ENCODE results near the gene COBLL1. TPM values are rescaled to one million over a fixed set of nuclear protein-coding genes. Genes with fewer than 3 reads are reported as not detected.

COBLL1 gene
- total RNA-seq, 2 donors from 2014 or later = 20.7 to 23.9 TPM

DNA sequence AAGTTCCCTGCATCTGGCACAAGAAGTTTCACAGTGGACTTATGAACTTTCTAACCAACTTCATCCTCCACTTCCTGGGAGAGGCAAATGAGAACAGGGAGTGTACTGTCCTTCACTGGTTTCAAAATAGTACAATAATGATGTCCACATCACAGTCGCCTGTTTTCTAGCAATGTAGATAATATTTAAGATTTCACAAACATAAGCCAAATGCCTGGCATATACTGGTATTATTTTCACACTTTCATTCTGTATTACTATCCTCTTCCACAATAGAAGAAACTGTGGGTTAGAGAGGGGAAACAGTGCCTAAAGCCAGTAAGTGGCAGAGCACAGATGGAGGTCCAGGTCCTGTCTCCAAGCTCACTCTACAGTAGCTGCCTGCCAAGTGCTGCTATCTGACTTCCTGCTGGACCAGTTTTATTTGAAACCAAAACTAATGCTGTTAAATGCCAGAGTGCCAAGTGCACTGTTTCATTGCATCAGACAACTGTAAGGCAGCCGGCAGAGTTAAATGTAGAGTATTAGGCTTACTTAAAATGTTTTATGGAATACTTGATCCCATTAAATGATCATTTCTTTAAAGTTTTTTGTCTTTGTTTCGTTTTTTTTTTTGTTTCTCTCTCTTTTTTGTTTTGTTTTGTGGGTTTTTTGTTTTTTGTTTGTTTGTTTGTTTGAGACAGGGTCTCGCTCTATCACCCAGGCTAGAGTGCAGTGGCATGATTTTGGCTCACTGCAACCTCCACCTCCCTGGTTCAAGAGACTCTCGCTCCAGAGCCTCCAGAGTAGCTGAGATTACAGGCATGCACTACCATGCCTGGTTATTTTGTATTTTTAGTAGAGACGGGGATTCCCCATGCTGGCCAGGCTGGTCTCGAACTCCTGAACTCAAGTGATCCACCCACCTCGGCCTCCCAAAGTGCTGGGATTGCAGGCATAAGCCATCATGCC, 15.1 kb downstream of the COBLL1 start:
- intact Hi-C loops (cut with DNase I) = no loop called here
- Histone ChIP-seq H3K9me3 (no peaks in the 10 kb centered on the region), H3K27ac (peak overlapping the region; percentile 28), H3K27me3 (no peaks in the 10 kb centered on the region), H3K36me3 (no peaks in the 10 kb centered on the region), H3K4me3 (no peak overlapping the region), H3K4me1 (no peaks in the 10 kb centered on the region), H3K9ac (ENCODE audit: low read depth in 2 of 2, low read length in 2 of 2) (no peak overlapping the region)
- DNase-seq = peak; percentile 56
- TF ChIP-seq, protein P1, sequence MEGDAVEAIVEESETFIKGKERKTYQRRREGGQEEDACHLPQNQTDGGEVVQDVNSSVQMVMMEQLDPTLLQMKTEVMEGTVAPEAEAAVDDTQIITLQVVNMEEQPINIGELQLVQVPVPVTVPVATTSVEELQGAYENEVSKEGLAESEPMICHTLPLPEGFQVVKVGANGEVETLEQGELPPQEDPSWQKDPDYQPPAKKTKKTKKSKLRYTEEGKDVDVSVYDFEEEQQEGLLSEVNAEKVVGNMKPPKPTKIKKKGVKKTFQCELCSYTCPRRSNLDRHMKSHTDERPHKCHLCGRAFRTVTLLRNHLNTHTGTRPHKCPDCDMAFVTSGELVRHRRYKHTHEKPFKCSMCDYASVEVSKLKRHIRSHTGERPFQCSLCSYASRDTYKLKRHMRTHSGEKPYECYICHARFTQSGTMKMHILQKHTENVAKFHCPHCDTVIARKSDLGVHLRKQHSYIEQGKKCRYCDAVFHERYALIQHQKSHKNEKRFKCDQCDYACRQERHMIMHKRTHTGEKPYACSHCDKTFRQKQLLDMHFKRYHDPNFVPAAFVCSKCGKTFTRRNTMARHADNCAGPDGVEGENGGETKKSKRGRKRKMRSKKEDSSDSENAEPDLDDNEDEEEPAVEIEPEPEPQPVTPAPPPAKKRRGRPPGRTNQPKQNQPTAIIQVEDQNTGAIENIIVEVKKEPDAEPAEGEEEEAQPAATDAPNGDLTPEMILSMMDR (IDR thresholded peaks at IDR 0.05) = no peak

DNA sequence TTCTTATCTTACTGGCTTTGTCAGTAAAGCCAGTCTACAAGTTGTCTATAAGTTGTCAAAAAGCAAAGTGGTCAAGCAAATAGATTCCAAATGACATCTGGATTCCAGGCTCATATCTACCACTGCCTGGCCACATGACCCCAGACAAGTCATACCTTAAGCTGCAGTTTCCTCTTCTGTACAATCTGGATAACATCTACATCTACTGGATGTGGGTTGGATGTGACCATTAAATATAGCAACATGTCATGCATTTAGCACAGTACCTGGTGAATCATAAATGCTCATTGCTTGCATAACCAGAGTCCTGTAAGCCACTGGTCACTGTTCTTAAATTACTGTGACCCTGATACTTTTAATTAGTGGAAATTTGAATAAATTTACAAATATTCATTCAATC, 16.8 kb downstream of the COBLL1 start:
- intact Hi-C loops (cut with DNase I) = no loop called here
- Histone ChIP-seq H3K9me3 (no peaks in the 10 kb centered on the region), H3K27ac (no peak overlapping the region), H3K36me3 (no peaks in the 10 kb centered on the region), H3K4me1 (no peaks in the 10 kb centered on the region), H3K4me3 (no peak overlapping the region), H3K27me3 (no peaks in the 10 kb centered on the region), H3K9ac (ENCODE audit: low read depth in 2 of 2, low read length in 2 of 2) (no peak overlapping the region)
- no peak for DNase-seq
- TF ChIP-seq, protein P1 (IDR thresholded peaks at IDR 0.05) = no peak

DNA sequence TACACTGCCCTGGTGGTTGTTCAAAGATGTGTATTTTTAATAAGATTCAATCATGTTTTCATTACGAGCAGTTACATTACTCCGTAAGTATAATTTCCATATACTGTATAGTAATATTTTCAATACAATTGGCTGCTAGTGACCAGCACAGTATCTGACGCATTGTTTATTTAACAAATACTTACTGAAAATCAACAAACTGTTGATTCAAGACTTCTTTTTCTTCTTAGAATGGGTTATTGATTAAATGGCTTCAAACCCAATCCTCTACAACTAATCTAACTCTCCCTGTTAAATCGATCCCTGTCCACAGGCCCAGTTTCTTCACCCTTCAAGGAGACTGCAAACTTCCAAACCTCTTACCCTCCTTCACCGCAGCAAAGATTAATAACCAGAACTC, 18.5 kb downstream of the COBLL1 start:
- no peak for DNase-seq
- Histone ChIP-seq H3K9me3 (no peaks in the 10 kb centered on the region), H3K9ac (ENCODE audit: low read depth in 2 of 2, low read length in 2 of 2) (no peak overlapping the region), H3K36me3 (no peaks in the 10 kb centered on the region), H3K4me1 (no peaks in the 10 kb centered on the region), H3K27ac (no peak overlapping the region), H3K4me3 (no peak overlapping the region), H3K27me3 (no peaks in the 10 kb centered on the region)
- intact Hi-C loops (cut with DNase I) = no loop called here
- TF ChIP-seq, protein P1 (IDR thresholded peaks at IDR 0.05) = no peak

DNA sequence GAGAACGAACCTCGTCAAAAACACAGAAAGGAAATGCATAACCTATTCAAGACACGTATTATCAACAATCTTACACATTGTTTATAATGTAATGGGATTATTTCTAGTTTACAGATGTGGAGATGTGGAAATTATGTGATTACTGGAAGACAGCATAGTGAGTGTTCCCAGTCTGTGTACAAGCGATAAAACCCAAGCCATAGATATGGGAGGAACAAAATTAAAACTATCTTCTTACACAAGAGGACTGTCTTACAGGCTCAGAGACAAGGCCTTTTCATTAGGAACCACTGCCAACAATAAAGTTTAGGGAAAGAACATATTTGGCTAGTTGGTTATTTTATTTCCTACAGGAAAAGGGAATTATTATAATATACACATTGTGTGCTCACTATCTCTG, 20.3 kb downstream of the COBLL1 start:
- H3K4me1 ChIP-seq = no peaks in the 10 kb centered on the region
- H3K27ac ChIP-seq = no peak overlapping the region
- no peaks in the 10 kb centered on the region for H3K9me3 ChIP-seq
- no peak for DNase-seq
- intact Hi-C loops (cut with DNase I) = no loop called here
- H3K4me3 ChIP-seq = no peak overlapping the region
- H3K27me3 ChIP-seq = no peaks in the 10 kb centered on the region
- TF ChIP-seq, protein P1 (IDR thresholded peaks at IDR 0.05) = no peak
- H3K9ac ChIP-seq (ENCODE audit: low read depth in 2 of 2, low read length in 2 of 2) = no peak overlapping the region
- no peaks in the 10 kb centered on the region for H3K36me3 ChIP-seq

DNA sequence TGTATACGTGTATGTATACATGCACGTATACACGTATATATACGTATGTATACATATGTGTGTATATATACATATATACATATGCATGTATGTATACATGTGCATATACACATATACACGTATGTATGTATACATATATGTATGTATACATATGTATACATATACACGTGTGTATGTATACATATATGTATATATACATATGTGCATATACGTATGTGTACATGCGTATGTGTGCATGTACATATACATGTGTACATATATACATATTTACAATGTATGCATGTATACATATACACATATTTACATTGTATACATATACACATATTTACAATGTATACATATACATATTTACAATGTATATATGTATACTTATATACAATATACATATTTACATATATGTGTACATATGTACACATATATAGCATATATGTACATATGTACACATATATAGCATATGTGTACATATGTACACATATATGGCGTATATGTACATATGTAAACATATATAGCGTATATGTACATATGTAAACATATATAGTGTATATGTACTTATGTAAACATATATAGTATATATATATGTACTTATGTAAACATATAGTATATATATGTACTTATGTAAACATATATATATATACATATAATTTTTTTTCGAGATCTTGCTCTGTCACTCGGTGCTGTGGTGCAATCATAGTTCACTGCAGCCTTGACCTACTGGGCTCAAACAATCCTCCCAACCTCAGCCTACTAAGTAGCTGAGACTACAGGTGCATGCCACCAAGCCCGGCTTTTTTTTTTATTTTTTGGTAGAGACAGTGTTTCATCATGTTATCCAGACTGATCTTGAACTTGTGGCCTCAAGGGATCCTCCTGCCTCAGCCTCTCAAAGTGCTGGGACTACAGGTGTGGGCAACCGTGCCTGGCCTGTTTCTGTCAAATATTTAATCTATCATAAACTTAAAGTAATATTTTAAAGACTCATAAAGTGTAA, 23.2 kb downstream of the COBLL1 start:
- intact Hi-C loops (cut with DNase I) = no loop called here
- Histone ChIP-seq H3K9ac (ENCODE audit: low read depth in 2 of 2, low read length in 2 of 2) (no peak overlapping the region), H3K4me1 (no peaks in the 10 kb centered on the region), H3K27ac (no peak overlapping the region), H3K4me3 (no peak overlapping the region), H3K27me3 (no peaks in the 10 kb centered on the region), H3K9me3 (no peaks in the 10 kb centered on the region), H3K36me3 (no peaks in the 10 kb centered on the region)
- TF ChIP-seq, protein P1 (IDR thresholded peaks at IDR 0.05) = no peak
- no peak for DNase-seq

Data from colonic mucosa (tissue), 4 donors.